SK-N-SH (cell line): ENCODE measurements around the gene HBA1. TPM values are rescaled to one million over a fixed set of nuclear protein-coding genes. Genes with fewer than 3 reads are reported as not detected.

ENCODE experiments used
- CTCF ChIA-PET: fragments of 300-600, 350-600 bp; formaldehyde crosslinking; extraction: SDS; loops from one replicate; lab custom pipeline; 2021; lab: Yijun Ruan, JAX
- POLR2A ChIA-PET: fragments of 350-600 bp; sonication (Branson Sonifier 250); formaldehyde crosslinking; extraction: SDS; loops from one replicate; lab custom pipeline; 2020; ENCODE audit warnings: antibody characterized with exemption, inconsistent platforms; lab: Yijun Ruan, JAX
- DNase-seq: peaks from one replicate; pipeline ENCODE4 v3.0.0; 2012
- H2AFZ ChIP-seq: fragments of 200-600 bp; sonication (generic); 2 replicates; pipeline ENCODE4 v1.8.1; 2016; ENCODE audit warnings: antibody characterized with exemption, mild to moderate bottlenecking, low read depth
- H3F3A ChIP-seq: fragments of 200-600 bp; sonication (generic); replicated peaks from 2 replicates; pipeline ENCODE3; 2016; ENCODE audit warnings: antibody characterized with exemption, mild to moderate bottlenecking; ENCODE audit not compliant: insufficient read depth
- H3K27ac ChIP-seq, 2 experiments: fragments of 200-500 bp in 1 of 2; fragments of 200-600 bp in 1 of 2; sonication (Bioruptor generic) in 1 of 2; sonication (generic), shearing (Covaris generic) in 1 of 2; 2 replicates each; pipeline versions ENCODE4 v1.5.1 to v1.6.1; 2014 to 2016; ENCODE audit warnings: low read depth in 2 of 2, inconsistent platforms in 1 of 2, low read length in 1 of 2, mild to moderate bottlenecking in 1 of 2, mixed read lengths in 1 of 2
- H3K27me3 ChIP-seq: fragments of 200-600 bp; sonication (generic), shearing (Covaris generic); 2 replicates; pipeline ENCODE4 v1.6.1; 2016; ENCODE audit warnings: mixed run types; ENCODE audit not compliant: insufficient read depth
- H3K36me3 ChIP-seq, 2 experiments: fragments of 200-500 bp in 1 of 2; fragments of 200-600 bp in 1 of 2; sonication (Bioruptor generic) in 1 of 2; sonication (generic) in 1 of 2; replicated peaks in 1 of 2; 2 replicates each; pipeline versions ENCODE3 to v1.5.1; 2014 to 2016; ENCODE audit warnings: low read length in 1 of 2, mild to moderate bottlenecking in 1 of 2; ENCODE audit not compliant: insufficient read depth in 2 of 2, control insufficient read depth in 1 of 2
- H3K4me1 ChIP-seq, 2 experiments: fragments of 200-500 bp in 1 of 2; fragments of 200-600 bp in 1 of 2; sonication (Bioruptor generic) in 1 of 2; sonication (generic), shearing (Covaris generic) in 1 of 2; 2 replicates each; pipeline versions ENCODE4 v1.5.1 to v1.6.1; 2014 to 2016; ENCODE audit warnings: low read depth in 1 of 2, low read length in 1 of 2, mixed run types in 1 of 2; ENCODE audit not compliant: insufficient read depth in 2 of 2, control insufficient read depth in 1 of 2
- H3K4me2 ChIP-seq: fragments of 200-600 bp; sonication (generic), shearing (Covaris generic); 2 replicates; pipeline ENCODE4 v1.6.1; 2017; ENCODE audit warnings: mixed run types
- H3K4me3 ChIP-seq, 2 experiments: fragments of 200-500 bp in 1 of 2; fragments of 200-600 bp in 1 of 2; sonication (Bioruptor generic) in 1 of 2; sonication (generic), shearing (Covaris generic) in 1 of 2; 2 replicates each; pipeline versions ENCODE4 v1.5.1 to v1.8.1; 2014 to 2016; ENCODE audit warnings: low read depth in 2 of 2, inconsistent platforms in 1 of 2, low read length in 1 of 2, mild to moderate bottlenecking in 1 of 2, mixed read lengths in 1 of 2, moderate library complexity in 1 of 2
- H3K79me2 ChIP-seq: fragments of 200-600 bp; sonication (generic); 2 replicates; pipeline ENCODE4 v1.8.1; 2017; ENCODE audit warnings: mild to moderate bottlenecking; ENCODE audit not compliant: insufficient read depth
- H3K9ac ChIP-seq: fragments of 200-600 bp; sonication (generic); 2 replicates; pipeline ENCODE4 v1.6.1; 2017; ENCODE audit warnings: mixed run types
- H3K9me2 ChIP-seq: fragments of 200-600 bp; sonication (generic); 2 replicates; pipeline ENCODE4 v1.6.1; 2017; ENCODE audit warnings: mixed run types
- H3K9me3 ChIP-seq: fragments of 200-600 bp; sonication (generic); 2 replicates; pipeline ENCODE4 v1.6.1; 2017; ENCODE audit warnings: mixed run types, mild to moderate bottlenecking, moderate library complexity
- H4K20me1 ChIP-seq: fragments of 200-600 bp; sonication (generic); 2 replicates; pipeline ENCODE4 v1.6.1; 2017; ENCODE audit warnings: mild to moderate bottlenecking, mixed run types; ENCODE audit not compliant: insufficient read depth
- CHD2 ChIP-seq: fragments of 150-350 bp; IDR thresholded peaks from 2 replicates; pipeline ENCODE4 v1.6.1; 2018; ENCODE audit warnings: low read length; ENCODE audit not compliant: partially characterized antibody
- CTCF ChIP-seq: fragments of 200-600 bp; sonication (generic); IDR thresholded peaks from 2 replicates; pipeline ENCODE4 v1.6.1; 2017; ENCODE audit warnings: antibody characterized with exemption, mild to moderate bottlenecking, moderate library complexity
- ELF1 ChIP-seq: IDR thresholded peaks from 2 replicates; pipeline ENCODE4 v1.4.0; 2012
- FOXJ3 ChIP-seq: sonication (generic); formaldehyde crosslinking; IDR thresholded peaks from 2 replicates; pipeline ENCODE4 v1.5.1; 2020; ENCODE audit warnings: mild to moderate bottlenecking, missing genetic modification reagents
- FOXM1 ChIP-seq: IDR thresholded peaks from 2 replicates; pipeline ENCODE4 v1.4.0; 2012; ENCODE audit warnings: low read depth, mild to moderate bottlenecking
- IRF3 ChIP-seq: fragments of 150-350 bp; IDR thresholded peaks from 2 replicates; pipeline ENCODE4 v1.6.1; 2016; ENCODE audit warnings: mild to moderate bottlenecking, low read depth, low read length
- JUND ChIP-seq: IDR thresholded peaks from 2 replicates; pipeline ENCODE4 v1.4.0; 2012
- MXI1 ChIP-seq: IDR thresholded peaks from 2 replicates; pipeline ENCODE4 v1.6.1; 2012; ENCODE audit warnings: mild to moderate bottlenecking, low read depth, low read length, improper control_type of control experiment
- NRF1 ChIP-seq: IDR thresholded peaks from 2 replicates; pipeline ENCODE4 v1.6.1; 2012; ENCODE audit warnings: low read depth, mild to moderate bottlenecking, low read length
- POLR2AphosphoS5 ChIP-seq: IDR thresholded peaks from 2 replicates; pipeline ENCODE4 v1.6.1; 2012; ENCODE audit warnings: low read depth, low read length
- RAD21 ChIP-seq: IDR thresholded peaks from 2 replicates; pipeline ENCODE4 v1.6.1; 2012; ENCODE audit warnings: mild to moderate bottlenecking, low read length
- RCOR1 ChIP-seq: fragments of 150-350 bp; IDR thresholded peaks from 2 replicates; pipeline ENCODE4 v1.6.1; 2017; ENCODE audit warnings: antibody characterized with exemption, low read length
- REST ChIP-seq: IDR thresholded peaks from 2 replicates; pipeline ENCODE4 v1.6.1; 2012; ENCODE audit warnings: mild to moderate bottlenecking, low read depth, low read length, moderate library complexity
- SIN3A ChIP-seq: IDR thresholded peaks from 2 replicates; pipeline ENCODE4 v1.6.1; 2012; ENCODE audit warnings: low read depth, mild to moderate bottlenecking, low read length, moderate library complexity, borderline replicate concordance
- SMC3 ChIP-seq: IDR thresholded peaks from 2 replicates; pipeline ENCODE4 v1.6.1; 2012; ENCODE audit warnings: low read depth, low read length, improper control_type of control experiment
- USF1 ChIP-seq: IDR thresholded peaks from 2 replicates; pipeline ENCODE4 v1.4.0; 2012; ENCODE audit warnings: low read depth, borderline replicate concordance
- WGBS: methylation state at CpG from one replicate; pipeline ENCODE4 v1.1.6; 2017; ENCODE audit warnings: low lambda C conversion rate; 5-methylcytosine and 5-hydroxymethylcytosine counted together
- polyA plus RNA-seq, 3 experiments: library from polyadenylated mRNA; depleted of rRNA; stranded (reverse); fragments of >200 nt; gene quantifications; 2 replicates each; pipeline ENCODE4 v1.2.3, GENCODE V29; 2012

HBA1 gene
- polyA plus RNA-seq, 1 of the 3 experiments (the other 2 are of a cell fraction), result not detected

- CTCF ChIA-PET, result interaction anchor here (1.1 to 7.5 kb wide), 31 partner anchors 8 to 386 kb away, joined by 3 to 120 read pairs (median 6); partner anchors contain the start of genes AXIN1, HBM and NPRL3
Measured at GRCh38 chr16:179211-180092, 3.0 kb downstream of the HBA1 start.

GRCh38 chr16:180101-180675 lies 3.7 kb downstream of the HBA1 start, which contains the start of gene HBQ1:
TSS of gene HBQ1 (plus strand) at chr16:180459. CDS start at chr16:180487, 28 bp downstream.
- H3K9ac ChIP-seq, result no peak within 1 kb of the TSS
- H3K4me1 ChIP-seq, result peaks cover 0 to 10% of the 10 kb centered on the region in 2 experiments; a peak in 1 of 4 replicates
- H3K27ac ChIP-seq, result no peak within 1 kb of the TSS
- H3K4me3 ChIP-seq, result peak within 1 kb of the TSS; percentile 42 to 56
- CTCF ChIA-PET, result interaction anchor here (0.6 to 7.5 kb wide), 59 partner anchors 9 to 385 kb away, joined by 3 to 120 read pairs (median 4); partner anchors contain the start of genes ARHGDIG, AXIN1, HBM and NPRL3
- WGBS, result 10% methylated on average over 23 of the region's 59 CpGs
- no peak within 1 kb of the TSS for H2AFZ ChIP-seq
- peaks cover 21% of the 10 kb centered on the region for H3K27me3 ChIP-seq
- H3K9me2 ChIP-seq, result no peaks in the 10 kb centered on the region
- peak; percentile 62 for TF ChIP-seq CTCF
- peak; percentile 45 for TF ChIP-seq RAD21
- TF ChIP-seq USF1, result no peak
- peak; percentile 72 for TF ChIP-seq NRF1
- peak; percentile 53 for TF ChIP-seq SMC3
- no peak for TF ChIP-seq POLR2AphosphoS5
- TF ChIP-seq REST, result peak; percentile 68; the same call in 1 of the 2 replicates
- TF ChIP-seq IRF3, result no peak
- peak; percentile 30 for TF ChIP-seq CHD2
- peak within 1 kb of the TSS; percentile 91 for H3K4me2 ChIP-seq
- H3K79me2 ChIP-seq, result no peaks in the 10 kb centered on the region
- peak; percentile 97 for DNase-seq
- POLR2A ChIA-PET, result interaction anchor here (1.0 kb wide), 1 partner anchor 73 kb away, joined by 3 read pairs; no protein-coding TSS in a partner anchor
- peaks cover 1 to 3% of the 10 kb centered on the region in 2 experiments for H3K36me3 ChIP-seq
- H3K9me3 ChIP-seq, result no peaks in the 10 kb centered on the region
- peaks cover 15% of the 10 kb centered on the region for H4K20me1 ChIP-seq
- H3F3A ChIP-seq, result peaks cover 4% of the 10 kb centered on the region

More at GRCh38 chr16:179211-180092, 3.0 kb downstream of the HBA1 start:
- Histone ChIP-seq H3K9ac (no peak overlapping the region), H3K79me2 (no peaks in the 10 kb centered on the region), H3K4me3 (no peak overlapping the region; a peak in 1 of 4 replicates), H3K4me2 (peak overlapping the region; percentile 91), H3K4me1 (peaks cover 0 to 10% of the 10 kb centered on the region in 2 experiments; a peak in 1 of 4 replicates), H3K27me3 (peaks cover 28% of the 10 kb centered on the region), H3K27ac (no peak overlapping the region), H4K20me1 (peaks cover 17% of the 10 kb centered on the region), H3K9me2 (no peaks in the 10 kb centered on the region), H3F3A (peaks cover 7% of the 10 kb centered on the region), H3K9me3 (no peaks in the 10 kb centered on the region), H2AFZ (no peak overlapping the region), H3K36me3 (peaks cover 0 to under 1% of the 10 kb centered on the region in 2 experiments)
- 77% methylated on average over 17 of the region's 17 CpGs for WGBS
- no peak for TF ChIP-seq MXI1
- no peak for TF ChIP-seq FOXJ3
- TF ChIP-seq ELF1, result no peak
- TF ChIP-seq NRF1, result no peak
- TF ChIP-seq FOXM1, result no peak
- no peak for TF ChIP-seq SIN3A
- TF ChIP-seq JUND, result no peak
- TF ChIP-seq USF1, result no peak
- TF ChIP-seq SMC3, result no peak
- no peak for TF ChIP-seq RCOR1
- no peak for DNase-seq
- POLR2A ChIA-PET, result interaction anchor here (1.0 kb wide), 1 partner anchor 72 kb away, joined by 3 read pairs; no protein-coding TSS in a partner anchor
